DND-41 (cell line): Measurements from ENCODE around the gene TSHR.

Experiments
- EZH2 ChIP-seq: IDR thresholded peaks from 3 replicates; pipeline ENCODE4 v1.6.1; 2012; ENCODE audit warnings: borderline replicate concordance, low read depth, mild to moderate bottlenecking, moderate library complexity, low read length, inconsistent platforms; ENCODE audit not compliant: severe bottlenecking
- TF ChIP-seq, protein P1 (sequence below): IDR thresholded peaks from 2 replicates; pipeline ENCODE4 v1.5.1; 2012; ENCODE audit warnings: borderline replicate concordance, low read length, moderate library complexity, mild to moderate bottlenecking; ENCODE audit not compliant: poor library complexity, severe bottlenecking; ENCODE audit errors: extremely low read depth

DNA sequence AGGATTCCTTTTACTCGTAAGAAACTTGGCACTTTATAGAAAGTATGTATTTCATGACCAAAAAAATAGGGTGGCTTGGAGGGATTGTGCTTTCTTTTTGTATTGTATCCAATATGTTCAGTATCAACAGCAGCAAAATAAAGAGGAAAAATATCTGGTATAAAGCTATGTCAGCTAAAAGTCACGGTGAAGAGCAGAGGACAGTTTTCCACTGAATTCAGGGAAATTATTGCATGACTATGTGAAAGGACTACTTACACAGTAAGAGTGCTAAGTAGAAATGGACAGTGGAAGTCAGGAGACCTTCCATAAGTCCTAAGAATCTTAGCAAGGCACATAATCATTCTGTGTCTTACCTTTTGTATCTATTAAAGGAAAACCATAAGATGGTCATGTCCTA, 19.3 kb downstream of the TSHR start:
- TF ChIP-seq, protein P1, sequence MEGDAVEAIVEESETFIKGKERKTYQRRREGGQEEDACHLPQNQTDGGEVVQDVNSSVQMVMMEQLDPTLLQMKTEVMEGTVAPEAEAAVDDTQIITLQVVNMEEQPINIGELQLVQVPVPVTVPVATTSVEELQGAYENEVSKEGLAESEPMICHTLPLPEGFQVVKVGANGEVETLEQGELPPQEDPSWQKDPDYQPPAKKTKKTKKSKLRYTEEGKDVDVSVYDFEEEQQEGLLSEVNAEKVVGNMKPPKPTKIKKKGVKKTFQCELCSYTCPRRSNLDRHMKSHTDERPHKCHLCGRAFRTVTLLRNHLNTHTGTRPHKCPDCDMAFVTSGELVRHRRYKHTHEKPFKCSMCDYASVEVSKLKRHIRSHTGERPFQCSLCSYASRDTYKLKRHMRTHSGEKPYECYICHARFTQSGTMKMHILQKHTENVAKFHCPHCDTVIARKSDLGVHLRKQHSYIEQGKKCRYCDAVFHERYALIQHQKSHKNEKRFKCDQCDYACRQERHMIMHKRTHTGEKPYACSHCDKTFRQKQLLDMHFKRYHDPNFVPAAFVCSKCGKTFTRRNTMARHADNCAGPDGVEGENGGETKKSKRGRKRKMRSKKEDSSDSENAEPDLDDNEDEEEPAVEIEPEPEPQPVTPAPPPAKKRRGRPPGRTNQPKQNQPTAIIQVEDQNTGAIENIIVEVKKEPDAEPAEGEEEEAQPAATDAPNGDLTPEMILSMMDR, result no peak
- no peak for TF ChIP-seq EZH2
